ENCODE results near the gene BRINP3.
"Not testable (repeated sequence)": the region's sequence is repeated elsewhere in the genome, so short reads cannot be mapped to it uniquely, and the experiment has no call there.

The BRINP3 gene

DNA sequence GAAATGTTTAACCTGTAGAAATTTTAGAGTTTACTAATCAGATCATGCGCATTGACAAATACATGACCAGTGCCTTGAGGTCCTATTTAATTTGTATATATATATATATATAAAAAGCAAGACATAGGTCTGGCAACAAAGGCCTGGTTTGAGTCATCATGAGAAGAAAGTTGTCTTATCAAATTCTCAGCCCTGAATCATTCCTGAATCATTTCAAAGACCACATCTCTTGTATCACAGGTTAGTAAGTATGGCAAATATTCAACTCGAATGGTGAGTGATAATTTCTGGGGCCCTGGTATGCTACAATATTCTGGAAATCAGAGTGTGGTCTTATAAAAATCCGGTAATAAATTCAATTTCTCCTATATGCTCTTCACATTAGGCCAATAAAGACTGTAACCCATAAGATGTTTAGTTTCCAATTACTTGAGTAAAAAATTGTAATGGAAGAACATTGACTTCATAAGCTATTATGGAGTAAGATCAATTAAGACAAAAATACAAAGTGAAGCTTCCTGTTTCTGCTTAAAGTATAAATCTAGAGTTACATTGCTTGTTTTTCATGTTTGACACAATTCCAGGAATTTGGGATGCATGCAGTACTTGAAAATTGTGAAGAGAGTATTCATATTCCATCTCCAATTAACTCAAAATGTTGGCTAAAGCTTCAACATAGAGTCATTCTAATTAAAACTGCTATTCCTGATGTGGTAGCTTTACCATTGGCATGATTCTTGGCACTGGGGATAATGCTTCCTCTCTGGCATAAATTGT is 309.4 kb downstream of the BRINP3 start:
- Mint-ChIP-seq H3K27me3 (no peaks in the 10 kb centered on the region), H3K4me3 (no peak overlapping the region), H3K36me3 (no peaks in the 10 kb centered on the region), H3K27ac (no peak overlapping the region), H3K4me1 (no peaks in the 10 kb centered on the region), H3K9me3 (no peaks in the 10 kb centered on the region)
- ATAC-seq: no peak

DNA sequence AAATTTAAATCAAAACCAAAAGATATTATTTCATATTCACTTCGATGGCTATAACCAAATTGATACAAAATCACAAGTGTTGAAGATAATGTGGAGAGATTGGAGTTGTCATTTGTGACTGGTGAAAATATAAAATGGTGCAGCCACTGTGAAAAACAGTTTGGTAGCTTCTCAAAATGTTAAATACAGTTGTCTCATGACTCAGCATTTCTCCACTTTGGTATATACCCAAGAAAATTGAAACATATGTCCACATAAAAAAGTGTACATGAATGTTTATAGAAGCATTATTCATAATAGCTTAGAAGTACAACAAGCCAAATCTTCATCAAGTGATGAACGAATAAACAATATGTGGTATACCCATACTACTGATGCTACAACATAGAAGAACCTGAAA is 318.5 kb downstream of the BRINP3 start:
- H3K9me3 Mint-ChIP-seq: peaks cover 8% of the 10 kb centered on the region
- no peak for ATAC-seq
- H3K27me3 Mint-ChIP-seq: no peaks in the 10 kb centered on the region
- no peak overlapping the region for H3K27ac Mint-ChIP-seq
- H3K36me3 Mint-ChIP-seq: no peaks in the 10 kb centered on the region
- H3K4me1 Mint-ChIP-seq: no peaks in the 10 kb centered on the region
- H3K4me3 Mint-ChIP-seq: no peak overlapping the region

GRCh38 chr1:190154744-190155143 is 322.9 kb downstream of the BRINP3 start:
- Mint-ChIP-seq H3K9me3 (peaks cover 8% of the 10 kb centered on the region), H3K27ac (no peak overlapping the region), H3K4me1 (no peaks in the 10 kb centered on the region), H3K27me3 (no peaks in the 10 kb centered on the region), H3K36me3 (no peaks in the 10 kb centered on the region), H3K4me3 (no peak overlapping the region)
- ATAC-seq: no peak

GRCh38 chr1:190147616-190148015 is 330.0 kb downstream of the BRINP3 start:
- Mint-ChIP-seq H3K4me1 (no peaks in the 10 kb centered on the region), H3K9me3 (no peaks in the 10 kb centered on the region), H3K27me3 (no peaks in the 10 kb centered on the region), H3K36me3 (no peaks in the 10 kb centered on the region), H3K27ac (no peak overlapping the region), H3K4me3 (no peak overlapping the region)
- no peak for ATAC-seq

DNA sequence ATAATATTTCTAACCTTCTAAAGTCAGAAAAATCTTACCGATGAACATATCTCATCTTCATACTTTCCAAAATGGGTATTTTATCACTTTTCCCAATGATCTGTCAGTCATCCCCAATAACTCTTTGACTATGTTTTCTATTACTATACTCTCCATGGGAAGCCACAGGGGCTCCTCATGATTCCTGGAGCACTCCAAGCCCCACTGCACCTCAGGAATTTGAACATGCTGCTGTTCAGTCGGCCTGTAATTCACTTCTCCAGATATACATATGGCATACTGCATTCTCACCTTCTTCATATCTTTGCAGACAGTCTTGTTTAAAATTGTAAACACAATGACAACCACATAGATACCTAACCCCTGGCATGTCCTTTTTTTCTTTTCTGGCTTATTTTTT is 333.0 kb downstream of the BRINP3 start:
- H3K27me3 Mint-ChIP-seq: no peaks in the 10 kb centered on the region
- H3K27ac Mint-ChIP-seq: no peak overlapping the region
- H3K4me1 Mint-ChIP-seq: no peaks in the 10 kb centered on the region
- H3K9me3 Mint-ChIP-seq: no peaks in the 10 kb centered on the region
- no peaks in the 10 kb centered on the region for H3K36me3 Mint-ChIP-seq
- ATAC-seq: no peak
- H3K4me3 Mint-ChIP-seq: no peak overlapping the region

GRCh38 chr1:190140644-190141043 is 337.0 kb downstream of the BRINP3 start:
- H3K4me1 Mint-ChIP-seq: no peaks in the 10 kb centered on the region
- no peak overlapping the region for H3K27ac Mint-ChIP-seq
- H3K9me3 Mint-ChIP-seq: peaks cover 4% of the 10 kb centered on the region
- no peaks in the 10 kb centered on the region for H3K36me3 Mint-ChIP-seq
- no peak overlapping the region for H3K4me3 Mint-ChIP-seq
- ATAC-seq: no peak
- no peaks in the 10 kb centered on the region for H3K27me3 Mint-ChIP-seq

GRCh38 chr1:190138702-190139101 is 339.0 kb downstream of the BRINP3 start:
- ATAC-seq: no peak
- Mint-ChIP-seq H3K9me3 (peaks cover 4% of the 10 kb centered on the region), H3K4me1 (no peaks in the 10 kb centered on the region), H3K4me3 (no peak overlapping the region), H3K27ac (no peak overlapping the region), H3K36me3 (no peaks in the 10 kb centered on the region), H3K27me3 (no peaks in the 10 kb centered on the region)

- Mint-ChIP-seq H3K9me3 (peaks cover 4% of the 10 kb centered on the region), H3K4me1 (no peaks in the 10 kb centered on the region), H3K4me3 (no peak overlapping the region), H3K36me3 (no peaks in the 10 kb centered on the region), H3K27ac (no peak overlapping the region), H3K27me3 (no peaks in the 10 kb centered on the region)
- no peak for ATAC-seq
Measured at GRCh38 chr1:190138266-190138665, 339.4 kb downstream of the BRINP3 start.

- no peaks in the 10 kb centered on the region for H3K27me3 Mint-ChIP-seq
- no peaks in the 10 kb centered on the region for H3K9me3 Mint-ChIP-seq
- H3K36me3 Mint-ChIP-seq: no peaks in the 10 kb centered on the region
- H3K4me1 Mint-ChIP-seq: no peaks in the 10 kb centered on the region
- no peak overlapping the region for H3K4me3 Mint-ChIP-seq
- no peak for ATAC-seq
- no peak overlapping the region for H3K27ac Mint-ChIP-seq
Measured at GRCh38 chr1:190129366-190129765, 348.3 kb downstream of the BRINP3 start.

GRCh38 chr1:190126728-190127127 is 350.9 kb downstream of the BRINP3 start:
- no peak for ATAC-seq
- Mint-ChIP-seq H3K4me1 (no peaks in the 10 kb centered on the region), H3K27me3 (no peaks in the 10 kb centered on the region), H3K9me3 (no peaks in the 10 kb centered on the region), H3K27ac (no peak overlapping the region), H3K36me3 (no peaks in the 10 kb centered on the region), H3K4me3 (no peak overlapping the region)

DNA sequence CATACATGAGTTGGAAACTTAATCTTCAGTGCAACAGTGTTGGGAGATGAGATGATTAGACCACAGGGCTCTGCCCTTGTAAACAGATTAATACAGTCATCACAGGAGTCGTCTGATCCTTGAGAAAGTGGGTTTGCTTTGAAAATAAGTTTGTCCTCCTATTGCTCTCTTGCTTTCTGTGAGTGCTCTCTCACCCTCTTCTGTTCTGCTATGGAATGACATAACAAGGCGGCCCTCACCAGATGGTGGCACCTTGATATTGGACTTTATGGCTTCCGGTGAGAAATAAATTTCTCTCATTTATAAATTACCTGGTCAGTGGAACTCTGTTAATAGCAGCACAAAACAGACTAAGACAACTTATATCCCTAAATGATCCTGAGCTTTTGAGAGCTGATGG is 353.6 kb downstream of the BRINP3 start:
- Mint-ChIP-seq H3K27me3 (no peaks in the 10 kb centered on the region), H3K27ac (no peak overlapping the region), H3K4me3 (no peak overlapping the region), H3K9me3 (no peaks in the 10 kb centered on the region), H3K4me1 (no peaks in the 10 kb centered on the region), H3K36me3 (no peaks in the 10 kb centered on the region)
- ATAC-seq: no peak

GRCh38 chr1:190120564-190120963 is 357.1 kb downstream of the BRINP3 start:
- not testable (repeated sequence) for H3K36me3 Mint-ChIP-seq, ATAC-seq, H3K4me3 Mint-ChIP-seq, H3K27me3 Mint-ChIP-seq, H3K4me1 Mint-ChIP-seq, H3K9me3 Mint-ChIP-seq, H3K27ac Mint-ChIP-seq

DNA sequence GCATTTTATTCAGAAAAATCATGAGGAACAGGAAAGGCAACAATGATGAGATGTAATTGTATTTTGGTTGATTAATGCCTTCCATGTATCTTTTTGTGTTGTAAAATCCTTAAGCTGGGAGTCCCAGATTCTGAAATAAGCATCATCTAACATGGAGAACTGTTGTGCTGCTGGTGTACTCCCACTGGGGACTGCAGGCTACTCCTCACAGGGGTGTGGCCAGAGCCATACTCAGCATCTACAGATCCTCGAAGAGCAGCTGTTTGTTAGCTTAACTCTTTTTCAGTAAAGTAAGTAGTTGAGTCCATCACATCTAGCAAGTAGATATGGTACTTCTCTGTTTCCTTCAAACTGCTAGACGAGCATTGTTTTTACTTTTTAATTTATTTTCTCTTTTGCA is 358.0 kb downstream of the BRINP3 start:
- no peaks in the 10 kb centered on the region for H3K9me3 Mint-ChIP-seq
- H3K27ac Mint-ChIP-seq: no peak overlapping the region
- no peak for ATAC-seq
- H3K4me1 Mint-ChIP-seq: no peaks in the 10 kb centered on the region
- H3K27me3 Mint-ChIP-seq: no peaks in the 10 kb centered on the region
- H3K4me3 Mint-ChIP-seq: no peak overlapping the region
- no peaks in the 10 kb centered on the region for H3K36me3 Mint-ChIP-seq

DNA sequence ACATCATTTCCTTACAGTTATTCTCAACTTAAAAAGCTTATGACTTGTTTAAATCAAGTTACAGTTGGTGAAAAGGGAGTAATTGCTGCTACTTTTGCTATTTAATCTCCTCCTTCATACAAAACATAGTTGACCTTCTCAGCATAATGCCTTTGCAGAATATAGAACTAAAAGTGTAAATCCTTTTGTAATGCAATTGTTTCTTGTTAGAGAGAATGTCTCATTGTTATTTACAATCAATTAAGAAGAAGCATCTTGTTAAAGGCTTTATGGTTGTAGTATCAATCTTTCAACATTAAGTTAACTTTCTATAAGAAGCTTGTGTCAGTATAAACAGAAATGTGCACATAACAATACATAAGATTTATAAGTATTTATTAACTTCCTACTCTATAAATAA is 360.7 kb downstream of the BRINP3 start:
- Mint-ChIP-seq H3K9me3 (no peaks in the 10 kb centered on the region), H3K27ac (no peak overlapping the region), H3K36me3 (no peaks in the 10 kb centered on the region), H3K27me3 (no peaks in the 10 kb centered on the region), H3K4me1 (no peaks in the 10 kb centered on the region), H3K4me3 (no peak overlapping the region)
- ATAC-seq: no peak

DNA sequence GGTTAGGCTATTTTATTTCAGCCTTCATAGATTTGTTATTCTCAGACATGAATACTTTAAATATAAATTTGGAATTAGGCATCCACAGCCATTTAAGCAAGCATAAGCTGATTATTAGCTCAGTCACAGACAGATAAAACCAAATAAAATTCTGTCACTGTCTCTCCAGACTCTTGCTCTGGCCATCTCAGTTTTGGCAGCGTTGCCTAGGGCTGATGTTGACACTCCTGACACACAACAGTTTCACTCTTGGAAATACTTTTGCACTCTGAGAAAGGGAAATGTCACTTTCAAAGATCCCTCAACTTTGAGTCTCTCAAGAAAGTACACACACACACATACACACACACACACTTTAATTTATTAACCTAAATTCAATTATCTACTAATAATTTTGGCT is 372.7 kb downstream of the BRINP3 start:
- no peaks in the 10 kb centered on the region for H3K27me3 Mint-ChIP-seq
- H3K36me3 Mint-ChIP-seq: no peaks in the 10 kb centered on the region
- no peak overlapping the region for H3K4me3 Mint-ChIP-seq
- no peaks in the 10 kb centered on the region for H3K9me3 Mint-ChIP-seq
- H3K4me1 Mint-ChIP-seq: no peaks in the 10 kb centered on the region
- ATAC-seq: no peak
- H3K27ac Mint-ChIP-seq: no peak overlapping the region

DNA sequence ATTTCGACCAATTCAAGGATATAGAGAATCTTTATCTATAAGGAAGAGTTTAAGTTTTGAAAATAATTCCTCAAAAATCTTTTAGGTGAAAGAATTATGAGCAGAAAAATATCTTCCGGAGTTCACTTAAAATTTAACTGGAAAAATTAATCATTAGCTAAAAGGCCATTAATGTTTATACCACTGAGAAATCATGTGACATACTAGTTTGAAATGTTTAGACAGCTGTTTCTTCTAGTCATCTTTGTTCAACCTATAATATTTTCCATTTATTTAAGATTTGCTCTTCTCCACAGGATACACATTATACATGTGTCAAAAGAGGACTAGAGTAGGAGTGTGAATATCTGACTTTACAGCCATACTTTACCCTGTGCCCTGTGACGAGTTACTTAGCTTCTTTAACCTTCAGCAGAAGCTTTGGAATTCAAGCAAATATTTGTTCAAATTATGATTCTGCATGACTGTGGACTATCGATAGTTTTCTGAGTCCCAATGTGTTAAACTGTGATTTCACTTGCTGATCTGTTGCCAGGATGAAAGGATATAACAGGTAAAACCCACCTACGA is 374.8 kb downstream of the BRINP3 start:
- Mint-ChIP-seq H3K27ac (no peak overlapping the region), H3K4me3 (no peak overlapping the region), H3K27me3 (no peaks in the 10 kb centered on the region), H3K9me3 (no peaks in the 10 kb centered on the region), H3K4me1 (no peaks in the 10 kb centered on the region), H3K36me3 (no peaks in the 10 kb centered on the region)
- ATAC-seq: no peak

Data from stimulated activated memory B cell treated with anti-CD40 and anti-IgM and Interleukin-4, amounts not matched to agents 10 μg/mL and 1 μg/mL and 100 μg/mL, for 72 hours (primary cell).